Measurements from ENCODE around the gene JAG1. TPM values are rescaled to one million over a fixed set of nuclear protein-coding genes. Genes with fewer than 3 reads are reported as not detected.
A peak's percentile ranks its signal among the peaks of the same experiment; 100 is the strongest.

JAG1 gene
- total RNA-seq, 1 experiment from 2014 or later = 176 TPM

DNA sequence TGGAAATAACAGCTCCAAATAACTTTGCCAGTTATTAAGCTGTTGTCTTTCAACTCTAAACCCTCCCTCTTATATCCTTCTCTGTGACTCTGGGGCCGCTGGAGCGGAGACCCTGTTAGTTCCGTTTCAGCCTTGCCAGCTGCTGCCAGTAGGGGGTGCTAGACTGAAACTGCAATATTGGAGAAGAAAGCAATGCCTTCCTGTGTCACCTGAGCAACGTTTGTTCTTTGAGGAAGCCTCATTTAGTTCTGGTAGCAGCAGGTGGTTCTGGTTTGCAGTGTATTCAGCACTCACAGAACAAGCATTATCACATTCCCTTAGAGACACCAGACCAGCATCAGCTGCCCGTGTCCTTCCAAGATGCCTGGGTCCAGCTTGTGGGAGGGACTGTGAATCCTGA, 22.9 kb upstream of the JAG1 start:
- Histone ChIP-seq H2AFZ (ENCODE audit: low read length) (no peak overlapping the region), H3K27ac (ENCODE audit: low read length) (no peak overlapping the region), H3K36me3 (ENCODE audit: low read depth, low read length) (no peaks in the 10 kb centered on the region), H3K4me1 (ENCODE audit: insufficient read depth, low read length) (no peaks in the 10 kb centered on the region), H3K4me3 (ENCODE audit: low read length) (no peak overlapping the region), H3K4me2 (ENCODE audit: low read length) (no peak overlapping the region), H4K20me1 (ENCODE audit: low read length) (no peaks in the 10 kb centered on the region), H3K27me3 (ENCODE audit: low read length) (no peaks in the 10 kb centered on the region), H3K9ac (ENCODE audit: low read length) (no peak overlapping the region), H3K79me2 (ENCODE audit: low read length) (no peaks in the 10 kb centered on the region), H3K9me3 (ENCODE audit: low read length) (no peaks in the 10 kb centered on the region), H3K9me2 (replicated peaks; ENCODE audit: low read length) (no peaks in the 10 kb centered on the region), H3F3A (ENCODE audit: low read length, unreplicated experiment) (no peaks in the 10 kb centered on the region)
- intact Hi-C loops (cut with micrococcal nuclease) = no loop called here
- CTCF ChIA-PET = no interaction called here
- no TSS peak for BruUV-seq (replicated peaks)
- ATAC-seq (no peak), DNase-seq (no peak)
- POLR2A ChIA-PET (ENCODE audit: unreplicated experiment) = no interaction called here
- TF ChIP-seq EZH2phosphoT487 (IDR thresholded peaks at IDR 0.05; ENCODE audit: borderline replicate concordance, low read length) (no peak), EZH2 (IDR thresholded peaks at IDR 0.05; ENCODE audit: low read length, unreplicated experiment) (no peak)
- TF ChIP-seq, protein P1, sequence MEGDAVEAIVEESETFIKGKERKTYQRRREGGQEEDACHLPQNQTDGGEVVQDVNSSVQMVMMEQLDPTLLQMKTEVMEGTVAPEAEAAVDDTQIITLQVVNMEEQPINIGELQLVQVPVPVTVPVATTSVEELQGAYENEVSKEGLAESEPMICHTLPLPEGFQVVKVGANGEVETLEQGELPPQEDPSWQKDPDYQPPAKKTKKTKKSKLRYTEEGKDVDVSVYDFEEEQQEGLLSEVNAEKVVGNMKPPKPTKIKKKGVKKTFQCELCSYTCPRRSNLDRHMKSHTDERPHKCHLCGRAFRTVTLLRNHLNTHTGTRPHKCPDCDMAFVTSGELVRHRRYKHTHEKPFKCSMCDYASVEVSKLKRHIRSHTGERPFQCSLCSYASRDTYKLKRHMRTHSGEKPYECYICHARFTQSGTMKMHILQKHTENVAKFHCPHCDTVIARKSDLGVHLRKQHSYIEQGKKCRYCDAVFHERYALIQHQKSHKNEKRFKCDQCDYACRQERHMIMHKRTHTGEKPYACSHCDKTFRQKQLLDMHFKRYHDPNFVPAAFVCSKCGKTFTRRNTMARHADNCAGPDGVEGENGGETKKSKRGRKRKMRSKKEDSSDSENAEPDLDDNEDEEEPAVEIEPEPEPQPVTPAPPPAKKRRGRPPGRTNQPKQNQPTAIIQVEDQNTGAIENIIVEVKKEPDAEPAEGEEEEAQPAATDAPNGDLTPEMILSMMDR (conservative IDR thresholded peaks at IDR 0.05; ENCODE audit: low read depth, low read length) = peak; percentile 86

GRCh38 chr20:10689385-10689784, 15.6 kb upstream of the JAG1 start:
- H4K20me1 ChIP-seq (ENCODE audit: low read length) = no peaks in the 10 kb centered on the region
- CTCF ChIA-PET = no interaction called here
- POLR2A ChIA-PET (ENCODE audit: unreplicated experiment) = no interaction called here
- no peak overlapping the region for H3K4me3 ChIP-seq (ENCODE audit: low read length)
- no TSS peak for BruUV-seq (replicated peaks)
- intact Hi-C loops (cut with micrococcal nuclease) = no loop called here
- H3K9ac ChIP-seq (ENCODE audit: low read length) = no peak overlapping the region
- H3K27me3 ChIP-seq (ENCODE audit: low read length) = no peaks in the 10 kb centered on the region
- no peaks in the 10 kb centered on the region for H3F3A ChIP-seq (ENCODE audit: low read length, unreplicated experiment)
- H3K36me3 ChIP-seq (ENCODE audit: low read depth, low read length) = no peaks in the 10 kb centered on the region
- no peaks in the 10 kb centered on the region for H3K9me2 ChIP-seq (replicated peaks; ENCODE audit: low read length)
- TF ChIP-seq EZH2 (IDR thresholded peaks at IDR 0.05; ENCODE audit: low read length, unreplicated experiment) (no peak), EZH2phosphoT487 (IDR thresholded peaks at IDR 0.05; ENCODE audit: borderline replicate concordance, low read length) (no peak)
- TF ChIP-seq, protein P1 (conservative IDR thresholded peaks at IDR 0.05; ENCODE audit: low read depth, low read length) = no peak
- no peaks in the 10 kb centered on the region for H3K9me3 ChIP-seq (ENCODE audit: low read length)
- no peaks in the 10 kb centered on the region for H3K79me2 ChIP-seq (ENCODE audit: low read length)
- ATAC-seq (no peak), DNase-seq (no peak)
- no peaks in the 10 kb centered on the region for H3K4me1 ChIP-seq (ENCODE audit: insufficient read depth, low read length)
- no peak overlapping the region for H2AFZ ChIP-seq (ENCODE audit: low read length)
- no peak overlapping the region for H3K4me2 ChIP-seq (ENCODE audit: low read length)
- no peak overlapping the region for H3K27ac ChIP-seq (ENCODE audit: low read length)

GRCh38 chr20:10687895-10688294, 14.1 kb upstream of the JAG1 start:
- TF ChIP-seq, protein P1 (conservative IDR thresholded peaks at IDR 0.05; ENCODE audit: low read depth, low read length) = no peak
- no peak for TF ChIP-seq EZH2phosphoT487 (IDR thresholded peaks at IDR 0.05; ENCODE audit: borderline replicate concordance, low read length)
- TF ChIP-seq EZH2 (IDR thresholded peaks at IDR 0.05; ENCODE audit: low read length, unreplicated experiment) = no peak
- no peaks in the 10 kb centered on the region for H4K20me1 ChIP-seq (ENCODE audit: low read length)
- H3K36me3 ChIP-seq (ENCODE audit: low read depth, low read length) = no peaks in the 10 kb centered on the region
- H3K4me2 ChIP-seq (ENCODE audit: low read length) = no peak overlapping the region
- no peaks in the 10 kb centered on the region for H3K9me2 ChIP-seq (replicated peaks; ENCODE audit: low read length)
- intact Hi-C loops (cut with micrococcal nuclease) = no loop called here
- no peaks in the 10 kb centered on the region for H3K9me3 ChIP-seq (ENCODE audit: low read length)
- no peaks in the 10 kb centered on the region for H3K79me2 ChIP-seq (ENCODE audit: low read length)
- H3K27ac ChIP-seq (ENCODE audit: low read length) = no peak overlapping the region
- no peak overlapping the region for H2AFZ ChIP-seq (ENCODE audit: low read length)
- H3K27me3 ChIP-seq (ENCODE audit: low read length) = no peaks in the 10 kb centered on the region
- H3K4me3 ChIP-seq (ENCODE audit: low read length) = no peak overlapping the region
- BruUV-seq (replicated peaks) = no TSS peak
- no peak overlapping the region for H3K9ac ChIP-seq (ENCODE audit: low read length)
- no peaks in the 10 kb centered on the region for H3K4me1 ChIP-seq (ENCODE audit: insufficient read depth, low read length)
- DNase-seq (no peak), ATAC-seq (no peak)
- CTCF ChIA-PET = interaction anchor here (0.7 kb wide), 2 partner anchors 111 to 424 kb away, joined by 3 read pairs; no protein-coding TSS in a partner anchor
- H3F3A ChIP-seq (ENCODE audit: low read length, unreplicated experiment) = no peaks in the 10 kb centered on the region
- POLR2A ChIA-PET (ENCODE audit: unreplicated experiment) = no interaction called here

Data from PC-3 (cell line).